MM.1S (cell line): ENCODE measurements around the gene TMEM174.

Experiments
- DNase-seq: peaks from one replicate; pipeline ENCODE4 v3.0.0-alpha.2; 2015
- H2AFZ ChIP-seq: fragments of 300-600 bp; sonication (generic); 2 replicates; pipeline ENCODE4 v1.6.0; 2016; ENCODE audit warnings: antibody characterized with exemption, low read length
- H3F3A ChIP-seq: fragments of 300-600 bp; sonication (generic); 2 replicates; pipeline ENCODE4 v1.6.1; 2016; ENCODE audit warnings: mild to moderate bottlenecking, antibody characterized with exemption, low read length, moderate library complexity, mixed read lengths; ENCODE audit not compliant: insufficient read depth
- H3K27ac ChIP-seq: fragments of 300-600 bp; sonication (generic); 2 replicates; pipeline ENCODE4 v1.5.1; 2016; ENCODE audit warnings: mild to moderate bottlenecking, low read length
- H3K27me3 ChIP-seq: fragments of 300-600 bp; sonication (generic); replicated peaks from 2 replicates; pipeline ENCODE4 v1.6.0; 2016; ENCODE audit warnings: low read length; ENCODE audit not compliant: insufficient read depth
- H3K36me3 ChIP-seq: fragments of 300-600 bp; sonication (generic); replicated peaks from 2 replicates; pipeline ENCODE4 v1.6.1; 2016; ENCODE audit warnings: mild to moderate bottlenecking, low read length, mixed read lengths; ENCODE audit not compliant: insufficient read depth
- H3K4me1 ChIP-seq: fragments of 300-600 bp; sonication (generic); 2 replicates; pipeline ENCODE4 v1.6.1; 2016; ENCODE audit warnings: low read length, mixed read lengths
- H3K4me2 ChIP-seq: fragments of 300-600 bp; sonication (generic); 2 replicates; pipeline ENCODE4 v1.6.0; 2016; ENCODE audit warnings: low read depth, low read length
- H3K4me3 ChIP-seq: fragments of 300-600 bp; sonication (generic); 2 replicates; pipeline ENCODE4 v1.5.1; 2016; ENCODE audit warnings: low read length, mixed read lengths
- H3K79me2 ChIP-seq: fragments of 300-600 bp; sonication (generic); 2 replicates; pipeline ENCODE4 v1.6.1; 2016; ENCODE audit warnings: mixed run types, low read length, mixed read lengths
- H3K9ac ChIP-seq: fragments of 300-600 bp; sonication (generic); 2 replicates; pipeline ENCODE4 v1.6.1; 2016; ENCODE audit warnings: low read length, mixed read lengths
- H3K9me2 ChIP-seq: fragments of 300-600 bp; sonication (generic); replicated peaks from 2 replicates; pipeline ENCODE4 v1.6.1; 2016; ENCODE audit warnings: mild to moderate bottlenecking, low read length, mixed read lengths; ENCODE audit not compliant: insufficient read depth
- H3K9me3 ChIP-seq: fragments of 300-600 bp; sonication (generic); replicated peaks from 2 replicates; pipeline ENCODE4 v1.6.1; 2016; ENCODE audit warnings: mild to moderate bottlenecking, low read length, mixed read lengths; ENCODE audit not compliant: insufficient read depth
- H4K20me1 ChIP-seq: fragments of 300-600 bp; sonication (generic); 2 replicates; pipeline ENCODE4 v1.6.1; 2016; ENCODE audit warnings: mild to moderate bottlenecking, low read length, moderate library complexity, mixed read lengths; ENCODE audit not compliant: insufficient read depth
- EZH2 ChIP-seq: fragments of 300-600 bp; sonication (generic); optimal IDR thresholded peaks from 2 replicates; pipeline ENCODE3; 2017; ENCODE audit warnings: low read depth, mild to moderate bottlenecking, antibody characterized with exemption, low read length, mixed read lengths
- EZH2phosphoT487 ChIP-seq: fragments of 300-600 bp; sonication (generic); IDR thresholded peaks from 2 replicates; pipeline ENCODE4 v1.6.1; 2018; ENCODE audit warnings: antibody characterized with exemption, low read length
- TF ChIP-seq, protein P1 (sequence below): fragments of 300-600 bp; sonication (generic); IDR thresholded peaks from 2 replicates; pipeline ENCODE4 v1.5.1; 2016; ENCODE audit warnings: antibody characterized with exemption, low read length, mixed read lengths

Gene TMEM174

GRCh38 chr5:73178265-73178664 lies 5.3 kb downstream of the TMEM174 start:
- Histone ChIP-seq H3K9ac (no peak overlapping the region), H3K27ac (no peak overlapping the region), H3K9me2 (no peaks in the 10 kb centered on the region), H3K27me3 (0 out of 2 replicates have a peak, but pooled peaks cover 3% of the 10 kb centered on the region), H3K4me1 (no peaks in the 10 kb centered on the region), H3K36me3 (no peaks in the 10 kb centered on the region), H2AFZ (no peak overlapping the region), H3K79me2 (no peaks in the 10 kb centered on the region), H3K4me3 (no peak overlapping the region), H3K9me3 (no peaks in the 10 kb centered on the region), H3F3A (no peaks in the 10 kb centered on the region), H4K20me1 (no peaks in the 10 kb centered on the region; the same call in 1 of the 2 replicates), H3K4me2 (no peak overlapping the region)
- DNase-seq = no peak
- TF ChIP-seq, protein P1, sequence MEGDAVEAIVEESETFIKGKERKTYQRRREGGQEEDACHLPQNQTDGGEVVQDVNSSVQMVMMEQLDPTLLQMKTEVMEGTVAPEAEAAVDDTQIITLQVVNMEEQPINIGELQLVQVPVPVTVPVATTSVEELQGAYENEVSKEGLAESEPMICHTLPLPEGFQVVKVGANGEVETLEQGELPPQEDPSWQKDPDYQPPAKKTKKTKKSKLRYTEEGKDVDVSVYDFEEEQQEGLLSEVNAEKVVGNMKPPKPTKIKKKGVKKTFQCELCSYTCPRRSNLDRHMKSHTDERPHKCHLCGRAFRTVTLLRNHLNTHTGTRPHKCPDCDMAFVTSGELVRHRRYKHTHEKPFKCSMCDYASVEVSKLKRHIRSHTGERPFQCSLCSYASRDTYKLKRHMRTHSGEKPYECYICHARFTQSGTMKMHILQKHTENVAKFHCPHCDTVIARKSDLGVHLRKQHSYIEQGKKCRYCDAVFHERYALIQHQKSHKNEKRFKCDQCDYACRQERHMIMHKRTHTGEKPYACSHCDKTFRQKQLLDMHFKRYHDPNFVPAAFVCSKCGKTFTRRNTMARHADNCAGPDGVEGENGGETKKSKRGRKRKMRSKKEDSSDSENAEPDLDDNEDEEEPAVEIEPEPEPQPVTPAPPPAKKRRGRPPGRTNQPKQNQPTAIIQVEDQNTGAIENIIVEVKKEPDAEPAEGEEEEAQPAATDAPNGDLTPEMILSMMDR = no peak
- TF ChIP-seq EZH2phosphoT487 (no peak), EZH2 (no peak)

- Histone ChIP-seq H3K9ac (no peak overlapping the region), H3K79me2 (no peaks in the 10 kb centered on the region), H3K4me1 (no peaks in the 10 kb centered on the region), H3K4me3 (no peak overlapping the region), H2AFZ (no peak overlapping the region), H3F3A (no peaks in the 10 kb centered on the region), H3K9me3 (no peaks in the 10 kb centered on the region), H3K27ac (no peak overlapping the region), H3K27me3 (no peaks in the 10 kb centered on the region), H3K9me2 (no peaks in the 10 kb centered on the region), H3K36me3 (no peaks in the 10 kb centered on the region), H4K20me1 (no peaks in the 10 kb centered on the region; the same call in 1 of the 2 replicates), H3K4me2 (no peak overlapping the region)
- no peak for TF ChIP-seq EZH2
- no peak for TF ChIP-seq EZH2phosphoT487
- TF ChIP-seq, protein P1 = no peak
- no peak for DNase-seq
Measured at GRCh38 chr5:73179730-73180129, 6.7 kb downstream of the TMEM174 start.

DNA sequence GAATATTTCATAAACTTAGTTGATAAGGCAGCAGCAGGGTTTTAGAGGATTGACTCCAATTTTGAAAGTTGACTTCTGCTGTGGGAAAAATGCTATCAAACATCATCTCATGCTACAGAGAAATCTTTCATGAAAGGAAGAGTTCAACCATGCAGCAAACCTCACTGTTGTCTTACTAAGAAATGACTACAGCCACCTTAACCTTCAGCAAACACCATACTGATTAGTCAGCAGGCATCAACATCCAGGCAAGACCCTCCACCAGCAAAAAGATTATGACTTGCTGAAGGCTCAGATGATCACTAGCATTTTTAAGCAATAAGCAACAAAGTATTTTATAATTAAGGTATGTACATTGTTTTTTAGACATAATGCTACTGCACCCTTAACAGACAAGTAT lies 7.6 kb downstream of the TMEM174 start:
- H3K9ac ChIP-seq = no peak overlapping the region
- H3K36me3 ChIP-seq = no peaks in the 10 kb centered on the region
- H3K27ac ChIP-seq = no peak overlapping the region
- no peaks in the 10 kb centered on the region for H3K9me3 ChIP-seq
- no peaks in the 10 kb centered on the region for H3K4me1 ChIP-seq
- H3K4me3 ChIP-seq = no peak overlapping the region
- H3K79me2 ChIP-seq = no peaks in the 10 kb centered on the region
- no peaks in the 10 kb centered on the region for H3F3A ChIP-seq
- H3K9me2 ChIP-seq = no peaks in the 10 kb centered on the region
- no peak for DNase-seq
- no peak overlapping the region for H3K4me2 ChIP-seq
- H3K27me3 ChIP-seq = no peaks in the 10 kb centered on the region
- TF ChIP-seq EZH2phosphoT487 (no peak), EZH2 (no peak)
- TF ChIP-seq, protein P1 = no peak
- no peak overlapping the region for H2AFZ ChIP-seq
- no peaks in the 10 kb centered on the region; the same call in 1 of the 2 replicates for H4K20me1 ChIP-seq
